Nephron (organoid): Measurements from ENCODE around the gene NPLOC4.

Experiments
- H3K27ac Mint-ChIP-seq, 3 experiments: 2 replicates each; pipeline ENCODE4 v1.8.0; 2020; ENCODE audit warnings: mixed read lengths in 3 of 3, mild to moderate bottlenecking in 2 of 3, moderate library complexity in 1 of 3
- H3K27me3 Mint-ChIP-seq: 2 replicates; pipeline ENCODE4 v1.8.0; 2021; ENCODE audit warnings: low read depth, mild to moderate bottlenecking, moderate library complexity, mixed read lengths
- H3K36me3 Mint-ChIP-seq: 2 replicates; pipeline ENCODE4 v1.8.0; 2020; ENCODE audit warnings: low read depth, mixed read lengths
- H3K4me1 Mint-ChIP-seq: 2 replicates; pipeline ENCODE4 v1.8.0; 2020; ENCODE audit warnings: mixed read lengths
- H3K4me3 Mint-ChIP-seq, 3 experiments: 2 replicates each; pipeline ENCODE4 v1.8.0; 2020; ENCODE audit warnings: mild to moderate bottlenecking in 3 of 3, mixed read lengths in 3 of 3, moderate library complexity in 2 of 3
- H3K9me3 Mint-ChIP-seq: 2 replicates; pipeline ENCODE4 v1.8.0; 2020; ENCODE audit warnings: mixed read lengths
- CTCF ChIP-seq, 3 experiments: fragments of 200-600 bp; sonication (generic); IDR thresholded peaks; one replicate each; pipeline ENCODE4 v1.5.0; 2021; ENCODE audit warnings: antibody characterized with exemption in 3 of 3; ENCODE audit not compliant: unreplicated experiment in 3 of 3

The NPLOC4 gene

GRCh38 chr17:81513372-81513752, 123.5 kb downstream of the NPLOC4 start:
- Mint-ChIP-seq H3K27me3 (peaks cover 22% of the 10 kb centered on the region), H3K36me3 (peaks cover 38% of the 10 kb centered on the region), H3K4me1 (peaks cover 37% of the 10 kb centered on the region), H3K9me3 (peaks cover 5% of the 10 kb centered on the region), H3K27ac (peak overlapping the region; percentile 98 to 99 (median 99)), H3K4me3 (peak overlapping the region; percentile 88 to 94 (median 93))
- TF ChIP-seq CTCF (IDR thresholded peaks at IDR 0.05; ENCODE audit: unreplicated experiment in 3 of 3) = no peak

- Mint-ChIP-seq H3K4me3 (peak within 1 kb of the TSS; percentile 100), H3K27me3 (peaks cover 19% of the 10 kb centered on the region), H3K4me1 (peaks cover 31% of the 10 kb centered on the region), H3K9me3 (peaks cover 5% of the 10 kb centered on the region), H3K27ac (peak within 1 kb of the TSS; percentile 98 to 99 (median 99)), H3K36me3 (peaks cover 44% of the 10 kb centered on the region)
- no peak for TF ChIP-seq CTCF (IDR thresholded peaks at IDR 0.05; ENCODE audit: unreplicated experiment in 3 of 3)
Observed at GRCh38 chr17:81512562-81513371, 124.1 kb downstream of the NPLOC4 start, which contains the start of gene ACTG1. TSS of gene ACTG1 (minus strand) at chr17:81512799. CDS start at chr17:81512354, 445 bp downstream.

- Mint-ChIP-seq H3K27me3 (peaks cover 22% of the 10 kb centered on the region), H3K9me3 (peaks cover 5% of the 10 kb centered on the region), H3K4me3 (peak overlapping the region; percentile 100), H3K27ac (peak overlapping the region; percentile 93 to 99 (median 95)), H3K36me3 (peaks cover 48% of the 10 kb centered on the region), H3K4me1 (peaks cover 31% of the 10 kb centered on the region)
- TF ChIP-seq CTCF (IDR thresholded peaks at IDR 0.05; ENCODE audit: unreplicated experiment in 3 of 3) = no peak
Observed at GRCh38 chr17:81511804-81512561, 124.9 kb downstream of the NPLOC4 start.

GRCh38 chr17:81511554-81511803, 125.4 kb downstream of the NPLOC4 start:
- Mint-ChIP-seq H3K4me3 (peak overlapping the region; percentile 100), H3K27me3 (peaks cover 22% of the 10 kb centered on the region), H3K27ac (peak overlapping the region; percentile 93 to 99 (median 95)), H3K4me1 (peaks cover 28% of the 10 kb centered on the region), H3K36me3 (peaks cover 48% of the 10 kb centered on the region), H3K9me3 (peaks cover 5% of the 10 kb centered on the region)
- no peak for TF ChIP-seq CTCF (IDR thresholded peaks at IDR 0.05; ENCODE audit: unreplicated experiment in 3 of 3)

GRCh38 chr17:81510785-81511553, 125.9 kb downstream of the NPLOC4 start:
- peak overlapping the region; percentile 100 for H3K4me3 Mint-ChIP-seq
- H3K4me1 Mint-ChIP-seq = peaks cover 23% of the 10 kb centered on the region
- TF ChIP-seq CTCF (IDR thresholded peaks at IDR 0.05; ENCODE audit: unreplicated experiment in 3 of 3) = no peak
- peaks cover 48% of the 10 kb centered on the region for H3K36me3 Mint-ChIP-seq
- H3K27me3 Mint-ChIP-seq = peaks cover 17% of the 10 kb centered on the region
- peaks cover 5% of the 10 kb centered on the region for H3K9me3 Mint-ChIP-seq
- peak overlapping the region; percentile 93 to 99 (median 95) for H3K27ac Mint-ChIP-seq
